ENCODE measurements around the gene EN1. TPM values are rescaled to one million over a fixed set of nuclear protein-coding genes. Genes with fewer than 3 reads are reported as not detected.

Gene EN1
- total RNA-seq (ENCODE audit: low replicate concordance): 0.63 and 0.90 TPM in 2 replicates

DNA sequence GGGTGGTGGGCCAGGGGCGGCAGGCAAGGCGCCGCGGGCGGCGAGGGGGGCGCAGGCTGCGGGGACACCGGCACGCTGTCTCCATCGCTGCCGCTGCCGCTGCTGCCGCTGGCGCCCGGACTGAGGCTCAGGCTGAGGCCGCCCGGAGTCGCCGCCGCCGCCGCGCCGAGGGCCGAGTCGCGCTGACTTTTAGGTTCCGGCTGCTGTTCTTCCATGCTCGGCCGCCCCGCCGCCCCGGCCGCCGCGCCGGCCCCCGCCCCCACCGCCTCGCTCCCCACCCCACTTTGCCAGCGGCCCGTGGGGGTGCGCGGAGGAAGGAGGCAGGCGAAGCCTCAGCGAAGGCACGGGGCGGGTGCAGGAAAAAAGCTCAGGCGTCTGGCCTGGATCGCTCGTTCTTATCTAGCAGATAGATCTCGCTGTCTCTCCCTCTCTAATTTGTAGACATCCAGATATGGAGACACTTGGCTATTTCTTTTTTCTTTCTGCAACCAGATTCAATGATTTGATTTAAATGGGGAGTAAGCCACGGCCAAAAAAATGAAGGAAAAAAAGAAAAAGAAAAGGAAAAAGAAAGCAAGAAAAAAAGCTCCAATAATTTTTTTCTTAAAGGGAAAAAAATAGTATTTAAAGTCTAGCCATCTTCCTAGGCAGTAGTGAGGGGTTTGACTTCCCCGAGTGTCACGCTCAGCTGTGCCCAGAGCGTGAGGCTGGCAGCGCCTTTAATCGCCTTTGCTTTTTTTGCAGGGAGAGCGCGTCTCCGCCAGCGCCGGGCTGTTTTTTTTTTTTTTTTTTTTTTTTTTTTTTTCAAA is at the start of gene EN1:
Gene EN1, minus strand, starts transcription at position 696 of the 809 bp plus-strand sequence. Its CDS starts 481 bp downstream, at position 215.
- H3K4me3 ChIP-seq (ENCODE audit: low read depth, low read length): peak within 1 kb of the TSS; percentile 66
- peak; percentile 54 for DNase-seq (ENCODE audit: low read depth)

DNA sequence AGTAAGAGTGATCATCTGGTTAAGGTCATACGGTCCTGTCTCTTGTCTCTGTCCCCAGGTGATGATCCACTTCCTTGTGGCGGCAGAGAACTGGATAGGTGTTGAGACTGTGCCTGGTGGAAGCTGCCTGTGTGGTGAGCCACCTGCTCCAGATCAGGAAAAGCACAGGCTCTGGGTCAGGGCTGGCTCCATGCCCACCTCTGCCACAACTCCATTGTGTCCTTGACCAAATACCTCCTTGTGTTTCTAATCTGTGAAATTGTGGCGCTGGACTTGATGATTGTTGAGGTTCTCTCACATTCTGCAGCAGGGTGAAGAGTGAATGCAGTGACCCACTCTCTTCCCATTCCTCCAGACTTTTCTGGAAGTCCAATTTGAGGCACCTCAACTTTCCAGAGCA is 45.7 kb upstream of the EN1 start:
- TF ChIP-seq, protein P1, sequence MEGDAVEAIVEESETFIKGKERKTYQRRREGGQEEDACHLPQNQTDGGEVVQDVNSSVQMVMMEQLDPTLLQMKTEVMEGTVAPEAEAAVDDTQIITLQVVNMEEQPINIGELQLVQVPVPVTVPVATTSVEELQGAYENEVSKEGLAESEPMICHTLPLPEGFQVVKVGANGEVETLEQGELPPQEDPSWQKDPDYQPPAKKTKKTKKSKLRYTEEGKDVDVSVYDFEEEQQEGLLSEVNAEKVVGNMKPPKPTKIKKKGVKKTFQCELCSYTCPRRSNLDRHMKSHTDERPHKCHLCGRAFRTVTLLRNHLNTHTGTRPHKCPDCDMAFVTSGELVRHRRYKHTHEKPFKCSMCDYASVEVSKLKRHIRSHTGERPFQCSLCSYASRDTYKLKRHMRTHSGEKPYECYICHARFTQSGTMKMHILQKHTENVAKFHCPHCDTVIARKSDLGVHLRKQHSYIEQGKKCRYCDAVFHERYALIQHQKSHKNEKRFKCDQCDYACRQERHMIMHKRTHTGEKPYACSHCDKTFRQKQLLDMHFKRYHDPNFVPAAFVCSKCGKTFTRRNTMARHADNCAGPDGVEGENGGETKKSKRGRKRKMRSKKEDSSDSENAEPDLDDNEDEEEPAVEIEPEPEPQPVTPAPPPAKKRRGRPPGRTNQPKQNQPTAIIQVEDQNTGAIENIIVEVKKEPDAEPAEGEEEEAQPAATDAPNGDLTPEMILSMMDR (IDR thresholded peaks at IDR 0.05; ENCODE audit: insufficient read depth, low read length): no peak
- no peak for DNase-seq (ENCODE audit: low read depth)
- no peak overlapping the region for H3K4me3 ChIP-seq (ENCODE audit: low read depth, low read length)

More for the DNA sequence above, at the start of gene EN1:
- TF ChIP-seq, protein P1 (IDR thresholded peaks at IDR 0.05; ENCODE audit: insufficient read depth, low read length): no peak

DNA sequence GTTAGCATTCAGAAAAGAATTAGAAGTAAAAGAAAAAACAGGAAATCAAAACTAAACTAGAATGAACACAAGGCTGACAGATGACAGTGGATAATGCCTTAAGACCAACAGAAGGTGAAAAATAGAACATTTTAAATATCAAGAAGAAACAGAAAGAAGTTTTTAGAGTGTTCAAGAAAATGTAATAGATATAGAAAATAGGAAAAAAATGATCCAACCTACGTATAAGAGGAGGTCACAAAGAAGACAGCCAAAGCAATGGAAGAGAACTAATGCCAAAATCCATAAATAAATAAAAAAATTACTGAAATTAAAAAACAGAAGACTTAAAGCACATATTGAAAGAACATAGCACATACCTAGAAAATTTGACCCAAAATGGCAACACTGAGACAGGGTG is 42.5 kb upstream of the EN1 start:
- TF ChIP-seq, protein P1 (IDR thresholded peaks at IDR 0.05; ENCODE audit: insufficient read depth, low read length): no peak
- DNase-seq (ENCODE audit: low read depth): peak; percentile 2
- H3K4me3 ChIP-seq (ENCODE audit: low read depth, low read length): no peak overlapping the region

DNA sequence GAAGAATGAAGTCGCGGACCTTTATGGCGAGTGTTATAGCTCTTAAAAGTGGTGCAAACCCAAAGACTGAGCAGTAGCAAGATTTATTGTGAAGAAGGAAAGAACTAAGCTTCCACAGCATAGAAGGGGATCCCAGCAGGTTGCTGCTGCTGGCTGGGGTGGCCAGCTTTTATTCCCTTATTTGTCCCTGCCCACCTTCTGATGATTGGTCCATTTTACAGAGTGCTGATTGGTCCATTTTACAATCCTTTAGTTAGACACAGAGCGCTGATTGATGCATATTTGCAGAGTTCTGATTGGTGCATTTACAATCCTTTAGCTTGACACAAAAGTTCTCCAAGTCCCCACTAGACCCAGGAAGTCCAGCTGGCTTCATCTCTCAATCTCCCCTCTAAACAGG is 36.3 kb upstream of the EN1 start:
- DNase-seq (ENCODE audit: low read depth): no peak
- no peak overlapping the region for H3K4me3 ChIP-seq (ENCODE audit: low read depth, low read length)
- TF ChIP-seq, protein P1 (IDR thresholded peaks at IDR 0.05; ENCODE audit: insufficient read depth, low read length): no peak

DNA sequence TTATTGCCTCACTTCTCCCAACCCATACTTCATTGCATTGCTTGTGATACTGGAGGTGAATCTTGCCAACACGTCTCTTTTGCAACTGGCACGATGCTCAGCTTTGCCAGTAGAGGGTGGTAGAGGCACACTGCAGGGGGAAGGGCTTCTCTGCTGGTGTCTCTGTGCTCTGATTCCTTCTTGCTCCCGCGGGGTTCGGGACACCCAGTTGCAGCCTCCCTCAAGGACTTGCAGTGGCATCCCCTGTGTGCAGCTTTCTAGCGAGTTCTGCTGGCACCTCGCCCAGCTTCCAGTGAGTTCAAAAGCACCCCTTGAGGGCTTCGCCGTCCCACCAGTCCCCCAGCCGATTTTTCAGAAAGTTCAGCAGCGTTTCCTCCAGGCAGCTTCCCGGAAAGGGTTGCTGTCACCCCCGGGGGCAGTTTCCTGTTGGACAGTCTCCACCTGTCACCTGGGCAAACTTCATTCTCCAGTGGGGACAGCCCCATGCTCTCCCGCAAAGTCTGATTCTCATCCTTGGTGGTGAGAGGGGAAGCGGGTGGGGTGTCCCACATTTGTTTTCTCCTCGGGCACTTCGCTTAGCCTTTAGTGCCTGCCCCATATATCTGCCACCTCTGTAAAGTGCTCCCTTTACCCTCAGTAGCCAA is 35.4 kb upstream of the EN1 start:
- TF ChIP-seq, protein P1 (IDR thresholded peaks at IDR 0.05; ENCODE audit: insufficient read depth, low read length): peak; percentile 97
- DNase-seq (ENCODE audit: low read depth): peak; percentile 62
- peak overlapping the region; percentile 31 for H3K4me3 ChIP-seq (ENCODE audit: low read depth, low read length)

DNA sequence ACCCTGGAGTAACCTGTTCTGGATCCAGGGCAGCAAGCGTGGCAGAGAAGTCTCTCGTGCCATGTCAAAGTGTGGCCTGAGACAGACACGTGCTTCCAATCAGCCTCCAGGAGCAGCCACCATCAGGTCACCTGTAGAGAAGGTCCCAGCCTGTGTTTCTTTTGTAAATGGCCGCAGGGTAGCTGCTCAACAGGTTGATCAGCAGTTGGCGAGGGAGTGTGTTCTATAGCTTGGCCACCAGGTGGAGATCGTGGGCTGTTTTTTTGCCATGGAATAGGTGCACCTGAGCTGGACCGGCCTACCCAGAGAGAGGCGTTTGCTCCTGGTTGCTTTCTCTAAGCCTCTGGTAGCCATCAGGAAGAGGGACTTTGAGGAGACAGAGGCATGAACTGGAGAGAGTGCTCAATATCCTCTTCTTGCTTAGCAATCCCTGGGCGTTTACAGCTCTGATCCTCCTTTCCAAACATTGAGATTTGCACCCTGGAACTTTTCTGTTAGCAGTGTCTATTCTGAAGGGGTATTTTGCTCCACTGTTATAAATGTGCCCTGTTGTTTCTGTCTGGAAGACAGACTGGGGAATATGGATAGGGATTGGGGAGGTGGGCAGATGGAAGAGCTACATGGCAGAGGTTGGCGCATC is 34.2 kb upstream of the EN1 start:
- no peak overlapping the region for H3K4me3 ChIP-seq (ENCODE audit: low read depth, low read length)
- TF ChIP-seq, protein P1 (IDR thresholded peaks at IDR 0.05; ENCODE audit: insufficient read depth, low read length): peak; percentile 81
- peak; percentile 35 for DNase-seq (ENCODE audit: low read depth)

Data from fibroblast of the aortic adventitia (primary cell).